Dermis blood vessel endothelial cell (primary cell): ENCODE measurements around the gene NR4A3. TPM values are rescaled to one million over a fixed set of nuclear protein-coding genes. Genes with fewer than 3 reads are reported as not detected.
A peak's percentile ranks its signal among the peaks of the same experiment; 100 is the strongest.

ENCODE experiments used
- DNase-seq: peaks from one replicate; pipeline ENCODE4 v3.0.0; 2010
- total RNA-seq: library from RNA; depleted of rRNA; stranded (reverse); fragments of >200 nt; gene quantifications from 2 replicates; pipeline ENCODE4 v1.2.3, GENCODE V29; 2014

Gene NR4A3
- total RNA-seq, 1 donor from 2014 or later = not detected

GRCh38 chr9:99814359-99814758 is 7.3 kb upstream of the NR4A3 start:
- DNase-seq = no peak

GRCh38 chr9:99816392-99816791 is 5.3 kb upstream of the NR4A3 start:
- DNase-seq = no peak

GRCh38 chr9:99818500-99818899 is 3.2 kb upstream of the NR4A3 start:
- DNase-seq = no peak

DNA sequence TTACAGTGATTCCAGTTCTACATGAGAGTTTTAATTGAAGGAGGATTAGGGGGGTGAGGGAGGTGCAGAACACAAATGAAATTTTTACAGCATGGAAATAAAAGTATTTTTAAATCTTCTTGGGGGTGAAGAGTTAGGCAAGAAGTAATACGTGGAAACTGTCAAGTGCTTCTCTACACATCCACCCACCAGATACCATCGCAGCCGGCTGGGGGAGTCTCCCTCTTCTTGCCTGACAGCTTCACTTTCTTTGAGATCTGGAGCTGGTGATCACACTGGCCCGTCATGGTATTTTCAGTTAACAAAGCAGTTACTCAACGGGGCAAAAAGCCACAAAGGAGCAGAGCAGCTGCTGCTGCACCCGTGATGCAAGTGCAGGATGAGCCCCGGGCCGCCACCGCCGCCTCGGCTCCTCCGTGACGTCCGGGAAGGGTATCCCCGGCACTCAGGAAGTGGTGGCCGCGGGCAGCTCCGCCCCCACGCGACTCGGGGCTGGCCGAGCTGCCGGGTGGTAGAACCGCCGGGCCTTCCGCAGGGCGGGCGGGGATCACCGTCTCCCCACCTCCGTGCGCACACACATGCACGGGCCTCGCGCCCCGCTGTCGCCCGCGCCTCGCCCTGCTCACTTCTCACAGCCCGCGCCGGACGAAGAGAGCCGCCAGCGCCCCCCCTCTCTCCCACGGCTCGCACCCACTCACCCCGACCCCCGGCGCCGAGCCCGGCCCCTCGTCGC is 2.4 kb upstream of the NR4A3 start:
- peak; percentile 75 for DNase-seq

DNA sequence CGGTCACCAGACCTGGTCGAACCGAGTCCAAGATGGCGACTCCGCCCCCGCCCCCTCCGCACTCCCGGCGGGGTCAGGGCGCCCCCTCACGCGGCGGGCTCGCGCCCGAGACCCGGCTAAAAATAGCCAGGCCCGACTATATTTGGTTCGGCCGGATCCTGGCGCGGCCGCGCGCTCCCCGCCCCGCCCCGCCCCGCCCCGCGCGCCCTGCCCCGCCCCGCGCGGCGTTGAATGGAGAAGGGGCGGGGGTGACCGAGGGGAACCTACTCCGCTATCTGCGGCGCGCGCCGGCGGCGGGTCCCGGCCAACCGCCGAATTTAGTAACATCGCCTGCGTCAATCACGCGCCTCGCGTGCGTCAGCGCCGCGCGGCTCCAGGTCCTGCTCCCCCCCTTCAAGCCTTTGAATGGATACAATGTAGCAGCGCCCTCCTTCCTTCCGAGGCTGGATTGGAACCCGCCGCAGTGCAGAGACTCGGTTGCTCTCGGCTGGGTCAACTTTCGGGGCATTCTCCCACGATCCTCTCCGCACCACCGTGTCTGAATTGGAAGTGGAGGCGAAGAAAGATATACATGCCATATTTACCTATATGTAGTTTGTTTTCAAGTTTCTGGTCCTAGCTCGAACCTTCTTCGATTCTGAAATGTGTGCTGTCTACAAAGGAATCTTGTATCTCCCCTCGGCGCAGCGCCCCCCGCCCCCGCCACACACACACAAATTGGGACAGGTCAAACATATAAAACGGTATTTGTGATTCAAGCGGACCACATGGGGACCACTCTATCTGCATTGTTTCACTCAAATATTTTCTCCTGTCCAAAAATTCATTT is 1.6 kb upstream of the NR4A3 start:
- peak; percentile 92 for DNase-seq

GRCh38 chr9:99820685-99821395 is 845 bp upstream of the NR4A3 start:
- DNase-seq = peak; percentile 67

DNA sequence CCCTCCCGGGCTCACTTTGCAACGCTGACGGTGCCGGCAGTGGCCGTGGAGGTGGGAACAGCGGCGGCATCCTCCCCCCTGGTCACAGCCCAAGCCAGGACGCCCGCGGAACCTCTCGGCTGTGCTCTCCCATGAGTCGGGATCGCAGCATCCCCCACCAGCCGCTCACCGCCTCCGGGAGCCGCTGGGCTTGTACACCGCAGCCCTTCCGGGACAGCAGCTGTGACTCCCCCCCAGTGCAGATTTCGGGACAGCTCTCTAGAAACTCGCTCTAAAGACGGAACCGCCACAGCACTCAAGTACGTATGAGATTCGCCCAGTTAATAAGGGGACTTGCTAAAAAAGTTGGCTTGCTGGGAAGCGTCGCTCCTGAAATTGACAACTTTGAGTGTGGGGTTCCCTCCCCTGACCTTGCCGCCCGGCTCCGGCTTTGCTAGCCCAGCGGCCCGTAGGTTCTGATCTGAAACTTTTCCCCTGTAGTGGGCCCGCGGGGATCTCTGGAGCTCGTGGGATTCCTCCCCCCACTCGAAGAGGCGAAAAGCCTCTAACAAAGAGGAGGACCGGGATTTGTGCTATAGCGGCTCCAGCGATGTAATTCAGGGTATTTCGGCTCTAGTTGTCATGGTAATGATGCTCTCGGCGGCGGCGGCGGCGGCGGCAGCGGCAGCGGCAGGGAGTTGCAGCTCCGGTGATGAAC is 572 bp downstream of the NR4A3 start:
- DNase-seq = no peak

DNA sequence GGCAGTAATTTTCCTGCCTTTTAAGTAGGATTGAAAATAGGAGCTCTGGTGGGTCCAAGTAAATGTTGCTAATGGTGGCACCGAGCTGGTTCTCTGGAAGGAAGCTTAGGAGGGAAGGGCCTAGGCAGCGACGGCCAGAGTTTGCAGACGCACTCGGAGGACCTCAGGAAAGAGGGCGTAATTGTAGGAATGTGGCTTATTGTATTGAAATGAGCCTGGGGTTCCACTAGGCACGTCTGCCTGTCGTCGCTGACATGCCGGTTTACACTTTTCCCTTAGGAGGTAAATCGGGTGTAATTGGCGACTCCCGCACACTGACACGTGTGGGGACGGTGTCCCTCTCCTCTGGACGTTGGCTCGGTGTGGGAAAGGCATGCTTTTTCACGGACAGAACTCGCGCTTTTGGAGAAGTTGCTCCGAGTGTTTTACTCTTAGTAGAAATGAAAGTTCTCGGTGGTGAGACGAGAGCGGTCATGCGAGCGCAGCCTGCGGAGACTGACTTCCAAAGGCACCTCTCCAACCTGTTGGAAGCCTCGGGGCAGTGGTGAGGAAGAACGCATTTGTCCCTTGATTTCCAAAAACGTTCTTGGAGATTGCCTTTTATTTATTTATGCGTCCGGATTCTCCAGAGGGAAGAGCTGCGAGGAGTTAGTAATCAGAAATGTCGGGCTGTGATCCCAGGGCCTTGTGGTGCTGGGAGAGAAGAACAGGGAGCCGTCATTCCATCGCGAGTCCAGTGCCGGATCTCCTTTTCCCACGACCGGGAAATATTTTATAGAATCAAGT is 1.3 kb downstream of the NR4A3 start:
- peak; percentile 70 for DNase-seq

DNA sequence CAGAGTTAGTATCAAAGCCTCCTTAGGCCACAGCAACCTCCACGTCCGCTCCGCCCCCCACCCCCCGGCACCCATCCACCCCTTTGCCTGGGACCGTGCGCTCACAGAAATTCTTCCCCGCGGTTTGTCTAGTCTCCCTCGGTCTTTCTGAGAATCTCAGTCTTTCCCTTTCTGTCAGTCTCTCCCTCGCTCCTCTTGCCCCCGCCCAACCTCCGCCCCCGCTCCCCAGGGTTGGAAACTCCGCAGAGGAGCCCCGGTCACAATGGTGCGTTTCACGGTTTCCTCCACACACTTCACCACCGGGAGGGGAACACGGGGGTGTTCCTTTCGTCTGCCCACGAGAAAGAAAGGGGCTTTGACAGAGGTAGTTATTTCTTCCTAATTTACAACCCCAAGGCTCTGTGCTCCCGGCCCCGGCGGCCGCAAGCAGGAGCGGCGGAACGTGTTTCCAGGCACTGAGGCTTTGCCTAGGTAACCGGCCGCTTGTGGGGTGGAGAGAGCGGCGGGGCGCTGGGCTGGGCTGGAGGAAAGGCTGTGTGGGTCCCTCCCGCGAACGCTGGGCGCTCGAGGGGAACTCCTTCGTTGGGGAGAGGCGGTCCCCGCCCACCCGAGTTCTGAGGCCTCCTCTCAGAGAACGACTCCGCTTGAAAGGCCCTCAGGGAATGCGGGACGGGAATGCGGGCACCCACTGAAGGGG is 2.1 kb downstream of the NR4A3 start:
- DNase-seq = peak; percentile 27

DNA sequence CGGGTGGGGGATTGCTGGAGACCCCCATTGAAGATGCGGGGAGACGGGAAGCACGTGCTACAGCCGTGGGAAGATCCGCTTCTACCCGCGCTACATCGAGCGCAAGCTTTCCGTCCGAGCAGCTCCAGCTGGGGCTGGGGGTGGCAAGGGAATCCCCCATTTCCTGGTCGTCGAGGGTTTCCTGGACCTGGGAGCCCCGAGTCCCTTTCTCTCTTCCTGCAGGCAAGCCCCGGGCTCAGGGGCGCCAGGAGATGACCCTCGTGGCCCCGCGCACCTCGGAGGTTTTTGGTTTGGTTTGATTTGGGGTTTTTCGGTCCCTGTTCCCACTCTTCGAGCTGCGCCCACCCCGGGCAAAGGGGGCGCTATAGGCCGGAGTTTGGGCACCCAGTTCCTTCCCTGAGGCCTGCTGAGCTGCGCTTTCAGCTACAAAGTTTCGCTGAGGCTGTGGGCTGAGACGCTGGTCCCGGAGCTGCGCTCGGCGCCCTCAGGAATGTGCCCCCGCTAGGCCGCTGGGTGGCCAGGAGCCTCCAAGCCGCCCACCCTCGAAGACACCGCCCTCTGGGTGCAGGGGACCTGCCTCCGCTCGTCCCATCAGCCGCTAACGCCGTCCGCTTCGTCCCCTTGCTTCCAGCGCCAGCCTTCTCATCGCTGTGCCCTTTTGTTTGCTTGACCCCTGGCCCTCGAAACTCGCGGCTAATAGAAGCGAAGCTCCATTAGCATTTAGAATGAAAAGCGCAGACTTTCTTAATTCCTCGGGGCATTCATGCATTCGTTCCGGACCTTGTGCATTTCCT is 2.9 kb downstream of the NR4A3 start:
- peak; percentile 49 for DNase-seq

DNA sequence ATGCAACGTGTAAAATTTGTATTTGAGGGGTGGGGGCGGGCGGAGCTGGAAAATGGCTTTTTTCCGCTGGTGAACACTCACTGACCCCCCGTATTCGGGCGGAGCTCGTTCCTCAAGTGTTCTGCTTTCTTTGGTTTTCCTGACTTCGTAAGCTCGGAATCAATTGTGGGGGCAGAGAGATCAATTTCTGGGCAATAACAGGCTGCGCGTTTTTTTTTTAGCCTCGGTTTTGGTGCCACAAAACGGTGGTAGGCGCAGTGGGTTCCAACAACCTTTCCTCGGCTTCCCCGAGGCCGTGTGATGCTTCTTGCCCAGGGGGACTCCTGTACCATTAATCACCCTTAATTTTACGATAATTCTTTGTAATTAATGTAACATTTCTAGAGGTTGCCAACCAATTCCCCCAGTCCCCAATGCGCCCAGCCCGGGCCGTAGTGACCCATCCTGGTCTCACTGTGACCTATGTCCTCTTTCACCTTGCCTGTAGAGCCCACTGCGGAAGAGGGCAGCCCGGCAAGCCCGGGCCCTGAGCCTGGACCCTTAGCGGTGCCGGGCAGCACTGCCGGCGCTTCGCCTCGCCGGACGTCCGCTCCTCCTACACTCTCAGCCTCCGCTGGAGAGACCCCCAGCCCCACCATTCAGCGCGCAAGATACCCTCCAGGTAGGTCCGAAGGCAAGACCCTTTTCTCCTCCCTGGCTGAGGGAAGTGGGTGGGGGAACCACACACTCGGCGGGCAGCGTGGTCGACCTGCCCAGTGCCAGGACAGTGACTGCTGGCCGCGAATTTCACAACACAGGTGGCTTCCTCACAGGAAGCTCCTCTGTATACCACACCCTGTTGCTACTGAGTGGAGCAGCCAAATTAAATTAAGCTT is 3.7 kb downstream of the NR4A3 start:
- DNase-seq = no peak

GRCh38 chr9:99826579-99826978 is 4.9 kb downstream of the NR4A3 start:
- no peak for DNase-seq

DNA sequence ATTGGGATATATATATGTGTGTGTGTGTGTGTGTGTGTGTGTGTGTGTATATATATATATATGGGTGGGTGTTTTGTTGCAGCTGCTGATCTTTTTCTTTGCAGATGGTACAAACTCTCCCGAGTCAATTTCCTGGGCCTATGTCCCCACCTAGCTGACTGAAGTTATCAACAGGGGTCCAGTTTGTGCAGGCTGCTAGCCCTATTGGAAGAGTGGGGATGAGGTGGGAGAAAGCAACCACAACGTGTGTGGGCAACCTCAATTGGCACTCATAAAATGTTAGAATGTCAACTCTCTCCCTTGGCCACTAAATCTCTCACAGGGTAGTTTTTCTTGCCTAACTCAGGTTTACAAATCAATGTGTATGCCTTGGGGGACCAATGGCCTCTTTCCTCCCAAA is 5.6 kb downstream of the NR4A3 start:
- DNase-seq = no peak

GRCh38 chr9:99828054-99828416 is 6.3 kb downstream of the NR4A3 start:
- DNase-seq = no peak

DNA sequence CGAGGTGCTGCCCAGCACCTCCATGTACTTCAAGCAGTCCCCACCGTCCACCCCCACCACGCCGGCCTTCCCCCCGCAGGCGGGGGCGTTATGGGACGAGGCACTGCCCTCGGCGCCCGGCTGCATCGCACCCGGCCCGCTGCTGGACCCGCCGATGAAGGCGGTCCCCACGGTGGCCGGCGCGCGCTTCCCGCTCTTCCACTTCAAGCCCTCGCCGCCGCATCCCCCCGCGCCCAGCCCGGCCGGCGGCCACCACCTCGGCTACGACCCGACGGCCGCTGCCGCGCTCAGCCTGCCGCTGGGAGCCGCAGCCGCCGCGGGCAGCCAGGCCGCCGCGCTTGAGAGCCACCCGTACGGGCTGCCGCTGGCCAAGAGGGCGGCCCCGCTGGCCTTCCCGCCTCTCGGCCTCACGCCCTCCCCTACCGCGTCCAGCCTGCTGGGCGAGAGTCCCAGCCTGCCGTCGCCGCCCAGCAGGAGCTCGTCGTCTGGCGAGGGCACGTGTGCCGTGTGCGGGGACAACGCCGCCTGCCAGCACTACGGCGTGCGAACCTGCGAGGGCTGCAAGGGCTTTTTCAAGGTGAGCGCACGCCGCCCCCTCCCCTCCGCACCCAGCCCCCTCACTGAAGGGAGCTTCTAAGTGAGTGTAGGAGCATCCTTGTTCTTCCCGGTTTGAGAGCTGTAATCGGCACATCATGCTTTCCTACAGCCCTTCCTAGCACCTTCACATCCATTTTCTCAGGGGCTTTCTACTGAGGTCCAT is 6.9 kb downstream of the NR4A3 start:
- DNase-seq = peak; percentile 41

GRCh38 chr9:99831857-99832557 is 10.3 kb downstream of the NR4A3 start:
- DNase-seq = no peak

- DNase-seq = no peak
These were observed 10.8 kb downstream of the NR4A3 start for GRCh38 chr9:99832558-99832864.

DNA sequence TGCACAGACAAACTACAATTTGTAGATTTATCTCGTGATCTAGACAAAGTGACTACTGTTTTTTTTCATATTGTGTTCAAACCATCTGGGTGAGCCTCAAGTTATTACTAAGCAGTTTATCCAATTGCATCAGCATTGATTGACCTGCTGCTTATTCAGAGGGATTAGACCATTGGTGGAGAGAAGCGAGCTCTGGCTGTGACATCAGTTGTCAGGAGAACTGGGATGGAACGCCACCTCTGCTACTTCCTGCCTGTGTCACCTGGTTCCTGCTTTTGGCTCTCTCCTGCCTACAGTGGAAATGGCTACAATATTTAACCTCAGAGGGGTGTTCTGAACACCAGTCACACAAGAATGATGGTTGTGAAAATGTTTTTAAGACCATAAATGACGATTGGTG is 12.1 kb downstream of the NR4A3 start:
- DNase-seq = no peak
